Measurements from ENCODE around the gene KLK2.

- TF ChIP-seq POLR2A (IDR thresholded peaks at IDR 0.05; ENCODE audit: low read depth, low read length), result no peak
- TF ChIP-seq TAF1 (IDR thresholded peaks at IDR 0.05; ENCODE audit: low read depth, low read length), result no peak
These were observed 7.0 kb downstream of the KLK2 start for GRCh38 chr19:50880241-50880640.
